Gastroesophageal sphincter (tissue), 3 donors: ENCODE data around the gene TPST1.

Source experiments
- EP300 ChIP-seq: sonication (generic); formaldehyde crosslinking; IDR thresholded peaks from one replicate; pipeline ENCODE4 v1.6.1; 2017; ENCODE audit warnings: antibody characterized with exemption, mild to moderate bottlenecking
- POLR2A ChIP-seq, 2 donors: fragments of 450-650 bp; IDR thresholded peaks; one replicate each; pipeline ENCODE4 v1.6.1; 2017; ENCODE audit warnings: antibody characterized with exemption in 2 of 2, mild to moderate bottlenecking in 2 of 2, moderate library complexity in 1 of 2
- TF ChIP-seq, protein P1 (sequence below), 4 experiments: fragments of 200-600 bp in 2 of 4; fragments of 450-650 bp in 2 of 4; sonication (generic) in 1 of 4; IDR thresholded peaks; one replicate each; pipeline ENCODE4 v1.5.1; 2017 to 2019; ENCODE audit warnings: antibody characterized with exemption in 4 of 4, mild to moderate bottlenecking in 2 of 4, moderate library complexity in 2 of 4

DNA sequence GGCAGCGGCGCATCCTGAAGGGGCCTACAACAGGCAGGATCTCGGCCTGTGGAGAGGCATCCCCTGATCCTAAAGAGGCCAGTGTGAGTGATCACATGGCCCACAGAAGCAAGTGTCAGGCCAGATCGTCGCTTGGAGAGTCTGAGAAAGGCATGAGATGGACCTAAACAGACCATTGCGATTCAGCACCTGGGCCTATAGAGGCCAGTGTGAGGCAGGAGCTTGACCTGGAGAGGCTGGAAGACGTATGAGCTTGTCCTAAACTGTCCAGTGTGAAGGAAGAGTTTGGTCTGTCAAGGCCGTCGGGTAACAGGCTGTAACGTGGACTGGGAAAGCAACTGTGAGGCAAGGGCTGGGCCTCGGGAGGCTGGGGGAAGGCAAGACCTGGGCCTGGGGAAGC is 172.6 kb downstream of the TPST1 start:
- TF ChIP-seq, protein P1, sequence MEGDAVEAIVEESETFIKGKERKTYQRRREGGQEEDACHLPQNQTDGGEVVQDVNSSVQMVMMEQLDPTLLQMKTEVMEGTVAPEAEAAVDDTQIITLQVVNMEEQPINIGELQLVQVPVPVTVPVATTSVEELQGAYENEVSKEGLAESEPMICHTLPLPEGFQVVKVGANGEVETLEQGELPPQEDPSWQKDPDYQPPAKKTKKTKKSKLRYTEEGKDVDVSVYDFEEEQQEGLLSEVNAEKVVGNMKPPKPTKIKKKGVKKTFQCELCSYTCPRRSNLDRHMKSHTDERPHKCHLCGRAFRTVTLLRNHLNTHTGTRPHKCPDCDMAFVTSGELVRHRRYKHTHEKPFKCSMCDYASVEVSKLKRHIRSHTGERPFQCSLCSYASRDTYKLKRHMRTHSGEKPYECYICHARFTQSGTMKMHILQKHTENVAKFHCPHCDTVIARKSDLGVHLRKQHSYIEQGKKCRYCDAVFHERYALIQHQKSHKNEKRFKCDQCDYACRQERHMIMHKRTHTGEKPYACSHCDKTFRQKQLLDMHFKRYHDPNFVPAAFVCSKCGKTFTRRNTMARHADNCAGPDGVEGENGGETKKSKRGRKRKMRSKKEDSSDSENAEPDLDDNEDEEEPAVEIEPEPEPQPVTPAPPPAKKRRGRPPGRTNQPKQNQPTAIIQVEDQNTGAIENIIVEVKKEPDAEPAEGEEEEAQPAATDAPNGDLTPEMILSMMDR (IDR thresholded peaks at IDR 0.05), result no peak
- TF ChIP-seq EP300 (no peak), POLR2A (IDR thresholded peaks at IDR 0.05) (no peak)
